NCI-H446 (cell line): ENCODE data around the gene CIZ1.

Experiments
- DNase-seq, 2 experiments: peaks; one replicate each; lab custom pipeline; 2025; lab: John Stamatoyannopoulos, UW

The CIZ1 gene

GRCh38 chr9:128124873-128125579 lies 66.3 kb downstream of the CIZ1 start:
- peak in 1 of 2 experiments; percentile 28 for DNase-seq

GRCh38 chr9:128124451-128124850 lies 66.9 kb downstream of the CIZ1 start:
- DNase-seq, result no peak

GRCh38 chr9:128123451-128124080 lies 67.8 kb downstream of the CIZ1 start:
- no peak for DNase-seq

GRCh38 chr9:128122809-128123175 lies 68.6 kb downstream of the CIZ1 start:
- DNase-seq, result no peak

- no peak for DNase-seq
These were observed 69.2 kb downstream of the CIZ1 start for GRCh38 chr9:128121924-128122808.

- no peak for DNase-seq
These were observed 69.9 kb downstream of the CIZ1 start for GRCh38 chr9:128121466-128121810.

- DNase-seq, result no peak
These were observed 70.5 kb downstream of the CIZ1 start for GRCh38 chr9:128120741-128121465.

- no peak for DNase-seq
These were observed 71.2 kb downstream of the CIZ1 start for GRCh38 chr9:128120061-128120740.

- no peak for DNase-seq
These were observed 72.3 kb downstream of the CIZ1 start for GRCh38 chr9:128118971-128119665.

GRCh38 chr9:128118472-128118857 lies 72.9 kb downstream of the CIZ1 start:
- DNase-seq, result no peak

- peak; percentile 70 to 89 for DNase-seq
These were observed 73.5 kb downstream of the CIZ1 start for GRCh38 chr9:128117613-128118471.

- DNase-seq, result no peak
These were observed 75.0 kb downstream of the CIZ1 start for GRCh38 chr9:128116104-128117083.
